HG03097 (cell line): ENCODE measurements around the gene RPS6KA1.
"Not testable (repeated sequence)": the region's sequence is repeated elsewhere in the genome, so short reads cannot be mapped to it uniquely, and the experiment has no call there.

ENCODE experiments used
- ATAC-seq: cut with Tn5 transposase; IDR thresholded peaks from one replicate; pipeline ENCODE4 v1.9.1; 2021; ENCODE audit not compliant: unreplicated experiment, low FRiP score

RPS6KA1 gene

DNA sequence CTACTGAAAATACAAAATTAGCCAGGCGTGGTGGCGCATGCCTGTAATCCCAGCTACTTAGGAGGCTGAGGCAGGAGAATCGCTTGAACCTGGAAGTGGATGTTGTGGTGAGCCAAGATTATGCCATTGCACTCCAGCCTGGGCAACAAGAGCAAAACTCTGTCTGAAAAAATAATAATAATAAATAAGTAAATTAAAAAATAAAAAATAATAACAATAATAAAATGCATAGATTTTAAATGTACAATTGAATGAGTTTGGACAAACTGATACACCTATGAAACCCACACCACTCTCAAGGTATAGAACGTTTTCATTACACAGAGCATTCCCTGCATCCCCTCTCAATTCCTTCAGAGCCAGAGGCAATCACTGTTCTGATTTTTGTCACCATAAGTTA, 55.0 kb downstream of the RPS6KA1 start:
- ATAC-seq, result not testable (repeated sequence)

DNA sequence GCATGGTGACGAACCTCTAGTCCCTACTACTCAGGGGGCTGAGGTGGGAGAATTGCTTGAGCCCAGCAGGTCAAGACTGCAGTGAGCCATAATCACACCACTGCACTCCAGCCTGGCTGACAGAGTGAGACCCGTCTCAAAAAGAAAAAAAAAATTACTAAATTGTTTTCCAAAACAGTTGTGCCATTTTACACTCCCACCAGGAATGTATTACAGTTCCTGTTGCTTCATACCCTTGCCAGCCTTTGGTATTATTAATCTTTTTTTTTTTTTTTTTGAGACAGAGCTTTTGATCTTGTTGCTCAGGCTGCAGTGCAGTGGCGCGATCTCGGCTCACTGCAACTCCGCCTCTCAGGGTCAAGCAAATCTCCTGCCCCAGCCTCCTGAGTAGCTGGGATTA, 55.9 kb downstream of the RPS6KA1 start:
- no peak for ATAC-seq

DNA sequence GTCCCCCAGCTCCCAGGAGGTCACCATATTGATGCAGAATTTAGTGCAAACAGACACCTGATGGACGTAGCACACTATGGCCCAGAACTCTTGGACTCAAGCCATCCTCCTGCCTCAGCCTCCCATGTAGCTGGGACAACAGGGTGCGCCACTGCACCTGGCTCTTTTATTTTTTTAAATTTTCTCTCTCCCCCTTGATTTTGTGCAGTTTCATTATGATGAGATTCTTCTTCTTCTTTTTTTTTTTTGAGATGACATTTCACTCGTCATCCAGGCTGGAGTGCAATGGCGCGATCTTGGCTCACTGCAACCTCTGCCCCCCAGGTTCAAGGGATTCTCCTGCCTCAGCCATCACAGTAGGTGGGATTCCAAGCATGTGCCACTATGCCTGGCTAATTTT, 63.8 kb downstream of the RPS6KA1 start:
- ATAC-seq, result no peak

DNA sequence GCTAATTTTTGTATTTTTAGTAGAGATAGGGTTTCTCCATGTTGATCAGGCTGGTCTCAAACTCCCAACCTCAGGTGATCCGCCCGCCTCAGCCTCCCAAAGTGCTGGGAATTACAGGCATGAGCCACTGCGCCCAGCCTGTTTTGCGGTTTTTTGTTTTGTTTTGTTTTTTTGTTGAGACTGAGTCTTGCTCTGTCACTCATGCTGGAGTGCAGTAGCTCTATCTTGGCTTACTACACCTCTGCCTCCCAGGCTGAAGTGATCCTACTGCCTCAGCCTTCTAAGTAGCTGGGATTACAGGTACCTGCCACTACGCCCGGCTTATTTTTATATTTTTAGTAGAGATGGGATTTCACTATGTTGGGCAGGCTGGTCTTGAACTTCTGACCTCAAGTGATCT, 65.0 kb downstream of the RPS6KA1 start:
- not testable (repeated sequence) for ATAC-seq

DNA sequence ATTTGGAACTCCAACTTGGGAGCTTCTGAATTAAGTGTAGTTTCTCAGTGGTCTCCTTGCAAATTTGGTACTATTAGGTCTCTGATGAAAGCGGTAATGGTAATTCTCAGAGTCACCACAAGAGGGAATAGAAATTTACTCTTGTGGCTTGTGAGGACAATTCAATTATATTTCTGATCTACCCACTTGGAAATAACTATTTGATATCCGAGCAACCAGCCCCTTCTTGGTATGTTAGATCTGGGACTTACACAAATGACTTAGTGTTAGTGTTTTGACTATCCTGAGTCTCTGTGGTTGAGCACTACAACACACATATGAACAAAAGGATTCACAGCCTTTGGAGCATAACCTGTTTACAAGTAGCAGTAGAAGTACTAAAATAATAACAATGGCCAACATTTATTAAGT, 68.1 kb downstream of the RPS6KA1 start:
- ATAC-seq, result no peak

DNA sequence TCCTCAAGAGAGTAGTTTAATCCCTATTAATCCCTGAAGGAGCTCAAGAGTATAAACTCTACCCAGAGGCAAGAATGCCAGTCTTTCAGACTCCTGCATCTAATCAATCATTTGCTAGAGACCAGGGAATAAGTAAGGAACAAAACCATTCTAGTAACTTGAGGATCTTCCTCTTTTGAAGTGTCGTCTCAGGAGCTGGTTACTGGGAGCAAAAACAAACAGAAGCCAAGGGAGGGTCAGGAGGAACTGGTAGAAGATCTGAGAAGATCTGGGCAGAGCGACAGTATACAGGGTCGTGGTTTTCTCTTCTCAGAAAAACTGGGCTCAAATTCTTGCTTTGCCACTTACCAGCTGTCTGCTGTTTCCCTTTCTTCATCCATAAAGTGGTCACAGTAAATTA, 69.3 kb downstream of the RPS6KA1 start:
- no peak for ATAC-seq

DNA sequence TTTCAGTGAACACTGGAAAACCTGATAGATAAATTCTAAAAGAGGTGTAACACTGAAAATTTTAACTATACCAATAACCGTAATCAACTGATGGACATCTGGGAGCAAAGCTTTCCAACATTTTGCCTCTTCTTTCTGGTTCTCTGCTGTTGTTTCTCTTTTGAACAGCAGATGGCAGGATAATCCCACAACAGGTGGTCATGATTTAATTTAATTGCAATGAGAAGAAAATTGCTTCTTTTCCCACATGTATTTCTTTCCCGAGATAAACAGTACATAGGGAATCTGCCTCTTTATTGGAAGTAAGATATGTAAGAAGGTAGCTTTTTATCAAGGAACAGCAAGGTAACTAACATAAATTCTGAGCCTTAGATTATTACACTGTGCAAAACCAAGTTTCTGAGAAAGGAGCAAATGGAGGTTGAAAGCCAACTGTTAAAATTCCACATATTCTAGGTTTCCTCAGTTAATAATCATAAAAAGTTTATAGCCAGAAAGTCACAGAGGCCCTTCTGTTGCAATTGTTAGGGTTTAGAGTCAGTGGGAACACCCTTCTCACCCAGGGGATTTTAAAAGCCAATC, 72.9 kb downstream of the RPS6KA1 start:
- ATAC-seq, result no peak

DNA sequence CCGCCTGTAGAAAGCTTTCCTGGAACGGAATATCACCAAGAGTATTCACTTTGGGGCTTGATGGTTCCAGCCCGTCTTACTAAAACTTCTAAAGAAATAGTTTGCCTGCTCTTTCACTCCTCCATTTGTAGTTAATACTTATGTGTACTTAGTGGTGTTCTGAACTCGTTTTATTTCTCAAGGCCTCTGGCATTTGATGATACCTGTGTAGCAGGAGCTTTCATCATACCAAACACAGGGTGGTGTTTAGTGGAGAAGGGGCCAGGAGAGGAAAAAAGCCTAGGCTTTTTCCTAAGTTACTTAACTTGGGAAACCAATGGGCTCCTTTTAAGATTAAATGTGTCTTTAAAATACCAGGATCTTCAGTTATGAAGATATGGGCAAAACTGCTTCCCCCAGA, 74.3 kb downstream of the RPS6KA1 start:
- no peak for ATAC-seq

DNA sequence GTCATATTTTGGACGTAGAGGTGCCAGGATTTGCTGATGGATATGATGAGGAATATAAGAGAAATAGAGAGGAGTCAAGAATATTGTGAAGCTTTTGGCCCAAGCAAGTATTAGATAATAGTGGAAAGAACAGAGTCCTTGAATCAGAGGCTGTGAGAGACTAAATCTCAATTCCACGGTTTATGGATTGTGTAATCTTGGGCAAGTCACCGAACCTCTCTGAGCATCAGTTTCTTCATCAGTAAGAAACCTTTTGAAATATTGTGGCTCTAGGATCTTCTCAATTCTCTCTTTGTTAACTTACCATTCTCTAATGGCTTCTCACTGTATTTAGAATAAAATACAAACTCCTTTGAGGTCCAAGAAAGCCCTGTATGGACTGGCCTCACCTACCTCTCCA, 77.6 kb downstream of the RPS6KA1 start:
- no peak for ATAC-seq

DNA sequence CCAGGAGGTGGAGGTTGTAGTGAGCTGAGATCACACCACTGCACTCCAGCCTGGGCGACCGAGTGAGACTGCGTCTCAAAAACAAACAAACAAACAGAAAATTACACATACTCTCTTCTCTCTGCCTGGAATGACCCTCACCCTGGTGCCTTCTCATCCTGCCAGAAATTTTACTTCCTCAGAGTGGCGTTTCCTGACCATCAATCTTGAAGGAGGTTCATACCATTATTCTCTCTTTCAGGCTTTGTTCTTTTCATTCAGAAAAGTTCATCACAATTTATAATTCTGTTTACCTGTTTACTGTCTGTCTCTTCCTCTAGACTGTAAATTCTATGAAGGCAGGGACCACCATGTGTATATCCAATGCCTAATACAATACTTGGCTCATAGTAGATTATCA, 79.3 kb downstream of the RPS6KA1 start:
- ATAC-seq, result no peak

DNA sequence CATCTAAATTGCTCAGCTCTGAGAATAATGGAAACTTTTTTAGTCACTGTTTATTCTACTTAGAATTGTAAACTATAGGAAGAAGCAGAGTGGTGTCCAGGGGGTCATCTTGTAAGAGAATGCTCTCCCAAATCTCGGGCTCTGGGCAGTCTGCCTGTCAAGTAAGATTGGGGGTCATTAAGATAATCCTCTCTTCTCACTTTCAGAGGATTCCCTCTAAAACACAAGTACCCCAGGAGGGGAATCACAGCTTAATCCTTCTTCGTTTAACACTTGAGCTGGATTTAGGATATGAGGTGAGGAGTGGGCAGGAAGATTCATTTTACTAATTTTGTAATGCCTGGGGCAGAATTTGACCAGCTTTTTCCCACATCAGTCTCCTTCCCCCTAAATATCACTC, 81.2 kb downstream of the RPS6KA1 start:
- no peak for ATAC-seq

DNA sequence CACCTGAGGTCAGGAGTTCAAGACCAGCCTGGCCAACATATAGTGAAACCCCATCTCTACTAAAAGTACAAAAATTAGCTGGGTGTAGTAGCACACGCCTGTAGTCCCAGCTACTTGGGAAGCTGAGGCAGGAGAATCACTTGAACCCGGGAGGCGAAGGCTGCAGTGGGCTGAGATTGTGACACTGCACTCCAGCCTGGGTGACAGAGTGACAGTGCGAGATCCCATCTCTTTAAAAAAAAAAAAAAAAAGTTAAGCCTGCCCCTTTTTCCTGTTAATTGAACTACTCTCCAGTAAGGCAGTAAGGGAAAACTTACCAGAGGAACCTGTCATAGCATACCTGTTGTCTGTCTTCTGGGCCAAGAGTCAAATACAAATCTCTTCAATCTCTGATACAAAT, 83.1 kb downstream of the RPS6KA1 start:
- not testable (repeated sequence) for ATAC-seq

DNA sequence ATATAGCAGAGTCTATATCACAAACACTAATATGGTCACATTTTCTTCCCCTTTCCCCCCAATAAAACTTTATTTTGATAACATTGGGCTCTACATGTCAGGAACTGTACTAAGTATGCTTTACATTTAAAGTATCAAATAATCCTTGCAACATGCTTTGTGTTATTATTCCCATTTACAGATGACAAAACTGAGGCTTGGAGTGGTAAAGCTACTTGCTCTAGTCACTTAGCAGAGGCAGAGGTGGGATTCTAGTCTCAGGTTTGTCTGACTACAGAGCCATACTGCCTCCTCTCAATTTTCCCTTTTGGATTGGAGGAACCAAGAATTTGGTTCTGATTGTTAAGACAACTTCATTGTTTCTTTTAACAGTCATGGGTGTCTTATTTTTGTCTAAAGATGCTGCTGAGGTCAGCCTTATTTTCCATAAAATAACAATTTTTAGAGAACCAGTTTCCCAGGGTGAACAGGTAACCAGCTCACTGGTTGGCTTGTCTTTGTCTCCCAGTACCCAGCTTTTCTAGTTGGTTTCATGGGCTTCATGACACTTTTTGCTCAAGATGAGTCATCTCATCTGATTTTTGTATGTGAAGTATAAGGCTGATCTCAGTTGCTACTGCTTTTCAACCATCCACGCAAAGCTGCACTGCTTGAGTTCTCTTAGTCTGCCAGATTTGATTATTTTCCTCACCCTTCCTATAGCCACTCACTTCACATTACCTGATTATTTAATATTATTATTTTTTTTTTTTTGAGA, 85.3 kb downstream of the RPS6KA1 start:
- no peak for ATAC-seq

DNA sequence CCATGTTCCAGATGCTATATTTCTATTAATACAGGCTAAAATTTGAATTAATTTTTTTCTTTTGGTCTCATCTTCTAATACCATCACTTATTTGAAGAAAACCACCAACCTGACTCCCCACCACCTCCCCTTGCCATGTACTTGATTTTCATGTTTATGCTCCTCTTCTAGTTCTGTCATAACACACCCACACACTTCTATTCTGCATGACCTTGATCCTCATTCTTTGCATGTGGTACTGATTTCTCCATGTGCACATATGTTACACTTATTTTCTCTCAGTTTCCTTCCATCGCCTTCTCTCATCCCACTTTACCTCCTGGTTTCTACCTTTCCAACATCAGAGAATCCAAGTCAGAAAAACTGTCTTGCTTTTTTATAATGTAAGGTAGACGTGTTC, 87.3 kb downstream of the RPS6KA1 start:
- ATAC-seq, result no peak

DNA sequence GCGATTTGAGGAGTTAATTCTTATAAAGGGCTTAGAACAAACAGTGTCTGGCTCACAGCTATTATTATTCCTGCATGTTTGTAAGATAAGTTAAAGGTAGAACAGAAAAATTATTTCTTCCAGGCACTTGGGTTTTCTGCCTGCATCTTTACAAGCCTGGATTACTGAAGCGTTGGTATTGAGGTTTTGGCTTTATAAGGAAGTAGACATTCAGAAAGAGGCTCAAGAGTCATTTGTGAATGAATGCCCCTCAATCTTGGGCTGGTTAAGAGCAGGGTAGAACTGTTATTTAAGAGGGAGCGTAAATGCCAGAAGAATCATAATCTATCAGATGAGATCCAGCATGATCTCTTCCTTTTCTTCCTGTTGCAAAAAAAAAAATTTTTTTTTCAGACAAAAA, 89.0 kb downstream of the RPS6KA1 start:
- no peak for ATAC-seq
